Measurements from ENCODE around the gene WSCD1.

Gene WSCD1

GRCh38 chr17:6061290-6061689 lies 8.9 kb upstream of the WSCD1 start:
- H3K27ac ChIP-seq (ENCODE audit: low read depth, low read length), result no peak overlapping the region
- no peaks in the 10 kb centered on the region for H3K4me1 ChIP-seq (ENCODE audit: insufficient read depth, low read length)
- no peaks in the 10 kb centered on the region for H3K36me3 ChIP-seq (ENCODE audit: insufficient read depth, low read length)
- H3K27me3 ChIP-seq (ENCODE audit: insufficient read depth, low read length), result no peaks in the 10 kb centered on the region
- WGBS, result 92% methylated on average over 4 of the region's 5 CpGs
- no peak overlapping the region for H3K9ac ChIP-seq (ENCODE audit: low read depth, low read length)
- no peaks in the 10 kb centered on the region for H3K9me3 ChIP-seq (ENCODE audit: insufficient read depth, low read depth, low read length)
- no peak overlapping the region for H3K4me3 ChIP-seq (ENCODE audit: low read length)

- Histone ChIP-seq H3K4me1 (ENCODE audit: insufficient read depth, low read length) (no peaks in the 10 kb centered on the region), H3K36me3 (ENCODE audit: insufficient read depth, low read length) (no peaks in the 10 kb centered on the region), H3K9ac (ENCODE audit: low read depth, low read length) (no peak overlapping the region), H3K9me3 (ENCODE audit: insufficient read depth, low read depth, low read length) (no peaks in the 10 kb centered on the region), H3K27me3 (ENCODE audit: insufficient read depth, low read length) (peaks cover 24% of the 10 kb centered on the region), H3K27ac (ENCODE audit: low read depth, low read length) (no peak overlapping the region), H3K4me3 (ENCODE audit: low read length) (no peak overlapping the region)
- 76% methylated on average over 6 of the region's 6 CpGs for WGBS
These were observed 5.3 kb upstream of the WSCD1 start for GRCh38 chr17:6064868-6065267.

- Histone ChIP-seq H3K4me3 (ENCODE audit: low read length) (no peak overlapping the region), H3K9ac (ENCODE audit: low read depth, low read length) (no peak overlapping the region), H3K4me1 (ENCODE audit: insufficient read depth, low read length) (no peaks in the 10 kb centered on the region), H3K27ac (ENCODE audit: low read depth, low read length) (no peak overlapping the region), H3K9me3 (ENCODE audit: insufficient read depth, low read depth, low read length) (no peaks in the 10 kb centered on the region), H3K27me3 (ENCODE audit: insufficient read depth, low read length) (peaks cover 26% of the 10 kb centered on the region), H3K36me3 (ENCODE audit: insufficient read depth, low read length) (no peaks in the 10 kb centered on the region)
- WGBS, result 94% methylated on average over 7 of the region's 7 CpGs
These were observed 4.8 kb upstream of the WSCD1 start for GRCh38 chr17:6065351-6065750.

GRCh38 chr17:6066183-6066948 lies 3.8 kb upstream of the WSCD1 start:
- Histone ChIP-seq H3K4me3 (ENCODE audit: low read length) (no peak overlapping the region), H3K27ac (ENCODE audit: low read depth, low read length) (no peak overlapping the region), H3K36me3 (ENCODE audit: insufficient read depth, low read length) (no peaks in the 10 kb centered on the region), H3K9ac (ENCODE audit: low read depth, low read length) (no peak overlapping the region), H3K9me3 (ENCODE audit: insufficient read depth, low read depth, low read length) (no peaks in the 10 kb centered on the region), H3K27me3 (ENCODE audit: insufficient read depth, low read length) (peaks cover 31% of the 10 kb centered on the region), H3K4me1 (ENCODE audit: insufficient read depth, low read length) (no peaks in the 10 kb centered on the region)
- WGBS, result 90% methylated on average over 9 of the region's 10 CpGs

- Histone ChIP-seq H3K27me3 (ENCODE audit: insufficient read depth, low read length) (peaks cover 38% of the 10 kb centered on the region), H3K9ac (ENCODE audit: low read depth, low read length) (no peak overlapping the region), H3K4me1 (ENCODE audit: insufficient read depth, low read length) (no peaks in the 10 kb centered on the region), H3K4me3 (ENCODE audit: low read length) (no peak overlapping the region), H3K27ac (ENCODE audit: low read depth, low read length) (no peak overlapping the region), H3K36me3 (ENCODE audit: insufficient read depth, low read length) (no peaks in the 10 kb centered on the region), H3K9me3 (ENCODE audit: insufficient read depth, low read depth, low read length) (no peaks in the 10 kb centered on the region)
- WGBS, result 89% methylated on average over 5 of the region's 5 CpGs
These were observed 3.1 kb upstream of the WSCD1 start for GRCh38 chr17:6067060-6067459.

- Histone ChIP-seq H3K4me3 (ENCODE audit: low read length) (peak overlapping the region; percentile 79), H3K4me1 (ENCODE audit: insufficient read depth, low read length) (no peaks in the 10 kb centered on the region), H3K9me3 (ENCODE audit: insufficient read depth, low read depth, low read length) (no peaks in the 10 kb centered on the region), H3K27me3 (ENCODE audit: insufficient read depth, low read length) (peaks cover 40% of the 10 kb centered on the region), H3K36me3 (ENCODE audit: insufficient read depth, low read length) (0 out of 2 replicates have a peak, but pooled peaks cover 3% of the 10 kb centered on the region), H3K27ac (ENCODE audit: low read depth, low read length) (no peak overlapping the region), H3K9ac (ENCODE audit: low read depth, low read length) (peak overlapping the region; percentile 33; the same call in 1 of the 2 replicates)
- under 1% methylated on average over 69 of the region's 70 CpGs for WGBS
These were observed 292 bp downstream of the WSCD1 start for GRCh38 chr17:6070430-6070912.

- WGBS, result 2% methylated on average over 39 of the region's 39 CpGs
- 0 out of 2 replicates have a peak, but pooled peaks cover 3% of the 10 kb centered on the region for H3K36me3 ChIP-seq (ENCODE audit: insufficient read depth, low read length)
- peak overlapping the region; percentile 79 for H3K4me3 ChIP-seq (ENCODE audit: low read length)
- peak overlapping the region; percentile 50; the same call in 1 of the 2 replicates for H3K9ac ChIP-seq (ENCODE audit: low read depth, low read length)
- no peak overlapping the region for H3K27ac ChIP-seq (ENCODE audit: low read depth, low read length)
- no peaks in the 10 kb centered on the region for H3K4me1 ChIP-seq (ENCODE audit: insufficient read depth, low read length)
- H3K9me3 ChIP-seq (ENCODE audit: insufficient read depth, low read depth, low read length), result no peaks in the 10 kb centered on the region
- H3K27me3 ChIP-seq (ENCODE audit: insufficient read depth, low read length), result peaks cover 40% of the 10 kb centered on the region
These were observed 833 bp downstream of the WSCD1 start for GRCh38 chr17:6070913-6071511.

GRCh38 chr17:6071528-6072065 lies 1.4 kb downstream of the WSCD1 start:
- 0 out of 2 replicates have a peak, but pooled peaks cover 3% of the 10 kb centered on the region for H3K36me3 ChIP-seq (ENCODE audit: insufficient read depth, low read length)
- H3K9me3 ChIP-seq (ENCODE audit: insufficient read depth, low read depth, low read length), result no peaks in the 10 kb centered on the region
- H3K27ac ChIP-seq (ENCODE audit: low read depth, low read length), result no peak overlapping the region
- peaks cover 40% of the 10 kb centered on the region for H3K27me3 ChIP-seq (ENCODE audit: insufficient read depth, low read length)
- WGBS, result 58% methylated on average over 7 of the region's 7 CpGs
- no peaks in the 10 kb centered on the region for H3K4me1 ChIP-seq (ENCODE audit: insufficient read depth, low read length)
- no peak overlapping the region for H3K9ac ChIP-seq (ENCODE audit: low read depth, low read length)
- peak overlapping the region; percentile 79 for H3K4me3 ChIP-seq (ENCODE audit: low read length)

GRCh38 chr17:6072157-6072556 lies 2.0 kb downstream of the WSCD1 start:
- no peak overlapping the region for H3K4me3 ChIP-seq (ENCODE audit: low read length)
- H3K27ac ChIP-seq (ENCODE audit: low read depth, low read length), result no peak overlapping the region
- 95% methylated on average over 3 of the region's 3 CpGs for WGBS
- H3K4me1 ChIP-seq (ENCODE audit: insufficient read depth, low read length), result no peaks in the 10 kb centered on the region
- 0 out of 2 replicates have a peak, but pooled peaks cover 3% of the 10 kb centered on the region for H3K36me3 ChIP-seq (ENCODE audit: insufficient read depth, low read length)
- no peaks in the 10 kb centered on the region for H3K9me3 ChIP-seq (ENCODE audit: insufficient read depth, low read depth, low read length)
- H3K9ac ChIP-seq (ENCODE audit: low read depth, low read length), result no peak overlapping the region
- peaks cover 40% of the 10 kb centered on the region for H3K27me3 ChIP-seq (ENCODE audit: insufficient read depth, low read length)

GRCh38 chr17:6072611-6073010 lies 2.4 kb downstream of the WSCD1 start:
- peaks cover 39% of the 10 kb centered on the region for H3K27me3 ChIP-seq (ENCODE audit: insufficient read depth, low read length)
- 92% methylated on average over 5 of the region's 5 CpGs for WGBS

GRCh38 chr17:6073620-6074019 lies 3.4 kb downstream of the WSCD1 start:
- H3K9me3 ChIP-seq (ENCODE audit: insufficient read depth, low read depth, low read length), result no peaks in the 10 kb centered on the region
- peaks cover 29% of the 10 kb centered on the region for H3K27me3 ChIP-seq (ENCODE audit: insufficient read depth, low read length)
- H3K36me3 ChIP-seq (ENCODE audit: insufficient read depth, low read length), result 0 out of 2 replicates have a peak, but pooled peaks cover 3% of the 10 kb centered on the region
- no peak overlapping the region for H3K27ac ChIP-seq (ENCODE audit: low read depth, low read length)
- peaks cover 5% of the 10 kb centered on the region; the same call in 1 of the 2 replicates for H3K4me1 ChIP-seq (ENCODE audit: insufficient read depth, low read length)
- no peak overlapping the region for H3K4me3 ChIP-seq (ENCODE audit: low read length)
- WGBS, result 96% methylated on average over 7 of the region's 7 CpGs
- H3K9ac ChIP-seq (ENCODE audit: low read depth, low read length), result no peak overlapping the region

More at GRCh38 chr17:6072611-6073010, 2.4 kb downstream of the WSCD1 start:
- no peaks in the 10 kb centered on the region for H3K9me3 ChIP-seq (ENCODE audit: insufficient read depth, low read depth, low read length)
- no peak overlapping the region for H3K4me3 ChIP-seq (ENCODE audit: low read length)
- 0 out of 2 replicates have a peak, but pooled peaks cover 3% of the 10 kb centered on the region for H3K36me3 ChIP-seq (ENCODE audit: insufficient read depth, low read length)
- peaks cover 2% of the 10 kb centered on the region; the same call in 1 of the 2 replicates for H3K4me1 ChIP-seq (ENCODE audit: insufficient read depth, low read length)
- no peak overlapping the region for H3K27ac ChIP-seq (ENCODE audit: low read depth, low read length)
- no peak overlapping the region for H3K9ac ChIP-seq (ENCODE audit: low read depth, low read length)

All from HUES64 (cell line).